ENCODE results near the gene AFF3.

DNA sequence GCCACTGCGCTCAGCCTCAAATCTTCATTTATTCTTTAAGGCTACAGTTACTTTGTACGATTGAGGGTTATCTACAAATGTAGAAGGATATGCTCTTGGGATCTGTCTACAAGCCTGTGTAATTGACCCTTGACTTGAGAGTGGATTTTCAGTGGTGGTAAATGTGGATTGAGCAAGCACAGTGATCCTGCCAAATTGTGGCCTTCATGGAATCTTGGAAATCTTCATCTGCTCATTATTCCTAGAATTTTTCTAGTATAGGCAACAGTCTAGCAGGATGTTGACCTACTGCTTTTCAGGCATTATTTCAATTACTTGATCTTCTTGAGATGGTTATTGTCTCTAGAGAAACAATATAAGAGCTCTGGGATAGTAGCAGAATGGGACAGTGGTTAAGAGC is 426.4 kb downstream of the AFF3 start:
- TF ChIP-seq, protein P1, sequence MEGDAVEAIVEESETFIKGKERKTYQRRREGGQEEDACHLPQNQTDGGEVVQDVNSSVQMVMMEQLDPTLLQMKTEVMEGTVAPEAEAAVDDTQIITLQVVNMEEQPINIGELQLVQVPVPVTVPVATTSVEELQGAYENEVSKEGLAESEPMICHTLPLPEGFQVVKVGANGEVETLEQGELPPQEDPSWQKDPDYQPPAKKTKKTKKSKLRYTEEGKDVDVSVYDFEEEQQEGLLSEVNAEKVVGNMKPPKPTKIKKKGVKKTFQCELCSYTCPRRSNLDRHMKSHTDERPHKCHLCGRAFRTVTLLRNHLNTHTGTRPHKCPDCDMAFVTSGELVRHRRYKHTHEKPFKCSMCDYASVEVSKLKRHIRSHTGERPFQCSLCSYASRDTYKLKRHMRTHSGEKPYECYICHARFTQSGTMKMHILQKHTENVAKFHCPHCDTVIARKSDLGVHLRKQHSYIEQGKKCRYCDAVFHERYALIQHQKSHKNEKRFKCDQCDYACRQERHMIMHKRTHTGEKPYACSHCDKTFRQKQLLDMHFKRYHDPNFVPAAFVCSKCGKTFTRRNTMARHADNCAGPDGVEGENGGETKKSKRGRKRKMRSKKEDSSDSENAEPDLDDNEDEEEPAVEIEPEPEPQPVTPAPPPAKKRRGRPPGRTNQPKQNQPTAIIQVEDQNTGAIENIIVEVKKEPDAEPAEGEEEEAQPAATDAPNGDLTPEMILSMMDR (IDR thresholded peaks at IDR 0.05) = no peak
- TF ChIP-seq POLR2A (IDR thresholded peaks at IDR 0.05) = no peak

All from lower leg skin (tissue), 3 donors.